HG02885 (cell line): Measurements from ENCODE around the gene XRN2.

ENCODE experiments used
- ATAC-seq: cut with Tn5 transposase; IDR thresholded peaks from one replicate; pipeline ENCODE4 v1.9.1; 2021; ENCODE audit warnings: mild to moderate bottlenecking; ENCODE audit not compliant: unreplicated experiment, poor library complexity

The XRN2 gene

DNA sequence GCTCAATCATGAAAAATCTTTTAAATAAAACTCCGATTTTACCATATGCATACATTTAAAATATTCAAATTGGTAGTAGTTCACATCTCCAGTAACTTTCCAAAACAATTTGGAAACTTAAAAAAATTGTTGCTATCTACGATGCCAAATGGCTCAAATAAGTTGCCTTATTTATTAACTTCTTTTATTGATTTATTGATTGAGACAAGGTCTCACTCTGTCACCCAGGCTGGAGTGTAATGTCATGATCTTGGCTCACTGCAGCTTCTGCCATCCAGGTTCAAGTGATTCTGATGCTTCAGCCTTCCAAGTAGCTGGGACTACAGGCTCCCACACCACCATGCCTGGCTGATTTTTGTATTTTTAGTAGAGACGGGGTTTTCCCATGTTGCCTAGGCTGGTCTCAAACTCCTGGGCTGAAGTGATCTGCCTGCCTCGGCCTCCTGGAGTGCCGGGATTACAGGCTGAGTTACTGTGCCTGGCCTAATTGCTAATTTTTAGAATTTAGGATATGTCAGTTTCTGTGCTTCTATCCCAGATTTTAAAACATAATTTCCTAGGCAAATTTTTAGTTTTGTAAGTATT lies 81.3 kb downstream of the XRN2 start:
- no peak for ATAC-seq

DNA sequence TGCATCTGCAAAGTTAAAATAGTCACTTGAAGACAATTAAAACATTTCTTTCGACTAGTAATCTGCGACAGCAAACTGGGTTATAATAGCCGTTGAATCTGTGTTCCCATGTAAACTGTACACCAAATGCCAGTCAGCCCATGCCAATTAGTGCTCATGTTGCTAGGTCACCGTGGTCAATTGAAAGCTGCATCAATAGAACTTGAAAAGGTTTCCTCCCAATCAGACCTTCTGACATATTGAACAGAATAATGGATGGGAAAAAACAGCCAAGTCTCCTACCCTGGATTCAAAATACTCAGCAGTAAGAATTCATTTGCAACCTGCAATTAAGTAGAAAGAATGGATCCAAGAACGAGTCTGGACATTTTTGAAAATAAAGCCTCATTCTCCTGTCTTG lies 83.0 kb downstream of the XRN2 start:
- no peak for ATAC-seq

DNA sequence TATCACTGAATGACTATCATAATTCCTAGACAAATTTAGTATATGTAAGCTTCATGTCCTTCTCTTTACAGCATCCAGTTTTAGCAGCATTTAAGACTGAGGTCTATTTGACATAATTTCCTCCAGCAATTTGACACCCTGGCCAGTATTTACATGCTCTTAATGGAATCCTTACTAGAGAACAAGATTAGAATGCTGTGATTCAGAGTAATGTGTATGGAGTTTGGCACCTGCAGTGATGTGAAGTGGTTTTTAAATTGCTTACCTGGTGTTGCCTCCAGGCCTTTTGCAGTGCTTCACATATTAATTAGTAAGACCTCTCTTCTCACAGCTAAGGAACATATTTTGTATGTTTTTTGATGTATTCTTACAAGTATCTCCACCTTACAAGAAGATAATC lies 84.4 kb downstream of the XRN2 start:
- no peak for ATAC-seq

DNA sequence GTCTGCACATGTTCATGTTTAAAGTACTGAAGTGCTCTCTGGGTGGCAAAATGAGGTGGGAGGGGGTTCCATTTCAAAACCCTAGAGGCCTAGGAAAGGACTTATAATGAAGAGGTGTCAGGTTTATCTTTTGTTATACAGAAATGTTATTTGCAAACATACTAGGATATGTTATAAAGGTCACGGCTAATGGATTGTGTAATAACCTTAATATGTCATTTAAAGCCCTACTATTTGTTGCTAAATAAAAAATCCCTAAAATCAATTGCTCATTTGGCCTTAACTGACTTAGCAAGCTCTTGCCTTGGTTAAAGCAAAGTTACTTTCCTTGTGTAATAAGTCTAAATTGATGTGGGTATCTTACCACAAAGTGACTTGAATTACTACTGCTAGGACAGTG lies 85.4 kb downstream of the XRN2 start:
- no peak for ATAC-seq

DNA sequence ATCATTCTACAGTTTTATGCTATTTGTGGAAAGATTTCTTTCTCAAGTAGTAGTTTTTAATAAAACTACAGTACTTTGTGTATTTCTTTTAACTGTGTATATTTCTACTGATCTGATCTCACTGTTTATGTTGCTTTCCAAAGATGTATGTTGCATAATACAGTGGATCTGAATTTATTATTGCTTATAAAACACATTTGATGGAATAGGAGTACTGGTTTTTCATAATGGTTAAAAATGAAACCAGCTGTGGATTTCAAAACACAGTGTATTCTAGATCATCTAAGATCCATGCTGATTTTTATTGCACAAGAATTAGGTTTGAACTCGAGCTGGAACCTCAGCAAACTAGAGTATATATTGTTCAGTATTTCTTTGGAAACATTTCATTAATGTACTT lies 86.2 kb downstream of the XRN2 start:
- ATAC-seq, result no peak

DNA sequence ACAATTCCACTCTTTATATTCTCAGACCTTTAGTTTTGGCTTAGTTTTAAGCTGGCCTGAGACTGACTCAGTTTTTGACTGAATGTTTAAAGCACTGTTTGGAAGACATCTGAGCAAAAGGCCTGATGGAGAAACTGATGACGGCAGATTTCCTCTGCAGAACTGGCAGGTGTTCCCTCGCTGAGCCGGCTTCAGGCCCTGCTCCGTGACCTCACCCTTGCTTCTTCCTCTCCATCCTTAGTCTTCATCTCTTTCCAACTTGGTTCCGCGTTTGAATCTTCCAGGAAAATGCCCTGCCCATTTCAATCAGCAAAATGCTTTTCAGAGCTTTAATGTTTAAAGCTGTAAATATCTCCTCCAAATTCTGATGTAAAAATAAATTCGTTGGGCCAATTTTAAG lies 87.6 kb downstream of the XRN2 start:
- no peak for ATAC-seq

DNA sequence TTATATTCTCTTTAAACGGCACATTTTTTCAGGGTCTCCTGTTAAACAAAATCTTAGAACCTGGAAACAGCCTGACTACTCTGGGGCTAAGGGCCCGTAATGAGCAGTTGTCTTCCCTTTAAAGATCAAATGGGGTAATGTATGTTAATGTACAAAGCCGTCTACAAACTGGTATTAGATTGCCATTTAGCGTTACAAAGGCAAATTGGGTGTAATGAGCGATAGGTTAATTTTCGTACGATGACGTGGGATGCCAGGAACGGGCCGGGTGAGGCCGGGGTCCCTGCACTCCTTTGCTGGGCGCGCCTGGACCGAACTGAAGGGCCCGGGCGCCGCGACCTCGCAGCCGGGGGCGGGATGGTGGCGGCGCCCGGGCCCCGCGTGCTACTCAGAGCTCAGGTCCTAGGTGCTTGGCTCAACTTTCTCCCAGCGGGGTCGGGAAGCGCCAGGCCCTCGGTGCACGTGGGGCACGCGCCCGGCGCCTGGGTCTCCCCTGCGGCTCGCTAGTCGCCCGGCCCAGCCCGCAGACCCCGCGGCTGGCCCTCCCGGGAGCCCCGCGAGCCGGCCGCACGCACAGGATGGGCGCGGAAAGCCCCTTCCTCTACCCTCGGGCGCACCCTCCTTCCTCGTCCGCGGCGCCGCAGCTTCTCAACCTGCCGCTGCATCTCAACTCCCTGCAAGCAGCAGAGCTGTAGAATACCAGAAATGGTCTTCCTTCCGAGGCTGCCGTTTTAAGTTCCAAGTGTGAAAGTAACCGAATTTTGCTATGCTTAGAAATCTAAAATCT lies 88.2 kb downstream of the XRN2 start:
- no peak for ATAC-seq

DNA sequence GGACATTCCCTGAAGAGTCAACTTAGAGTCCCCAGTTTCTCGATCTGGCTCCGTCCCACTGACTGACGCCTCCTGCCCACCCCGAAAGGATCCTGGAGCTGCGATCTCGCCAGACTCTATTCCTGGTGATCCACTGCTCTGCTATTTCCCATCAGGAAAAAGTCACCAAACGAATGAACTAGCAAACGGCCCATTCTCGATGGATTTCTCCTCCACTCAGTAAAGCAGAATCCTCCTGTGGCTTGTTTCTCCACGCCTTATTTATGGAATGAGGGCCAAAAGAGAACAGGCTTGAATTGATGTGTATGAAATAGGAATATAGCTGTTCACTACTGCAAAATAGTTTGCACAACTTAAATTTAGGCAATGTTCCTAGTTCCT lies 88.8 kb downstream of the XRN2 start:
- no peak for ATAC-seq

DNA sequence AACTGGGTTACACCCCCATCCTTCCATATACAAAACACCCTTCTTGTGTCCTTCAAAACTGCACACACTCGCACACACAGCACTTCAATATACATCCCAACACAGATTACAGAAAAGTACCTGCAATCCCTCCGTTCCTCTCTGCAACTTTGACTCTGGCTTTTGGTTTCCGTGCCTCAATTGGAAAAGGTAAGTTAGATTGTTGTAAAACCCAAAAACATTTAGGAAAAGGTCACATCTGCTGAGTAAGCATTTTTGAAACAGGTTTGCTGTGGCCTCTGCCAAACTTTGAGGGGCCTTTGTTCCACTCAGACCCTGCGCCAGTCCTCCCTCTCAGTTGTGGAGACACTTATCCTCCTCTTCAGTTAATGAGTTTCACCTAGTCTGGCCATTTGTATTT lies 90.0 kb downstream of the XRN2 start:
- no peak for ATAC-seq

DNA sequence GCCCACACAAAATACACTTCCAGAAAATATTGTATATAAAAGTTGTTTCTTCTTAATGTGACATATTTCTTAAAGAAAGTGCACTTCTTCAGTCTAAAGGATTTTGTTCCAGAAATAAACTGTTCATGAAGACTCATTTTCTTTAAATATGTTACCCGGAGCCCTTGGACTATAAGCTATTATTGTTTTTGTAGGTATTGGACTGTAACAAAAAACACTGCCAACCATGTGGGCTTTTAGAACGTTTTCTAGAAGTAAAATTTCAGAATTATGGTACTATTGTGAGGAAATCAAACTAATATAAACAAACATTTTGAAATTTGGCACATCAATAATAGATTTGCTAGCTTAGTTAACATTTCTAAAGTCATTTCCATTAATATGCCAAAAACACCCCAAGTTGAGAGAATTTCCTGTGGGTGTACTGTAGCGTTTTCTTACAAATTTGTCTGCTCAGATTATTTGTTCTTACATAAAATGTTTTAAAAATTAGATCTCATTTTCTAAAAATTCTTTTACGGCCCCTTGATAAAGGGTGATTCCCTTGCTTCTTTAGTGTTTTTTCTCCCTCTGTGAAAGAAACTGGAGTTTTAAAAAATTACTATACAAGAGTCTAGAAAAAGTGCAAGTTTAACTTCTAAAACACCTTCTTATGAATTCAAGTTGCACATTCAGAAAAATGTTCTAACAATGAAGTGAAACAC lies 90.8 kb downstream of the XRN2 start:
- ATAC-seq, result no peak

DNA sequence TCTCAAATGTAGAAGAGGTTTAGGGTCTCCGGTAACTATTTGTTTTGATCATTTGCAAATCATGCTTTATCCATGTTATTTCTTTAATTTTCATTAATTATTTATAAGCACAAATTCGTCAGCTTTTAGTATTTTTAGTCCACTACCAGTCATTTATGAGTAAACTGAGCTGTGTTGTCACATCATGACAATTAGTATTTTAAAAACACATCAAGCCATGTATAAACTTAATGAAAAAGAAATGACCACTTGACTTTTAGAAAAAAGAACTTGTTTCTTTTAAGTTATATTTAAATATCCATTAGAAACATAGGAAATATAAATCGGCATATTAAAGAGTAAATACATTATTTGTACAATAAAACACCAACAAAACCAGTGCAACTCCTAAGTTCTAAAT lies 91.4 kb downstream of the XRN2 start:
- no peak for ATAC-seq

DNA sequence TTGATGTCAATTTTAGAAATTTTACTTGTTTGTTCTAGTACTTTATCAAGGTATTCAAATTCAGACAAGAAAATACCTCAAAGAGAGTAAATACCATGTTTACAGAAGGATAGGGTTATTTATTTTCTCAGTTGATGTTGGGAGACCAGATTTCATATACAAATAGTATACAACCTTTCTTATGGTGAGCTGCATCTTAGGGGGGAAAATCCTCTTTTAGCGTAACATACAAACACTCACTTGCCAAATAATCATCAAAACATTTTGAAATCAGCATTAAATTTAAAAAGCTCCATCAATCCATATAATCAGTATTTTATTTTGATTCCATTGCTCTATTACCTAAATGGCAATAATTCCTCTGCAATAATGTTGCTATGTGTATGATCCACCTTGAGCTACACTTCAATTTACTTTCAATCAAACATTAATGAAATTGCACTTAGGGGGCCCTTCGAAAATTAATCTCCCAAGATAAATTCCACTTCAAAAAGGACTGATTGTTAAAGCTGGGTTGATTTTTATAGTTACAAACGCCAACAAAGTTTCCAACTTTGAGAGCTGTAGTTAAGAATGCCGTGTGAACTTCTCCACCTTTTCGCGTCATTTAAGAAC lies 92.0 kb downstream of the XRN2 start:
- no peak for ATAC-seq

DNA sequence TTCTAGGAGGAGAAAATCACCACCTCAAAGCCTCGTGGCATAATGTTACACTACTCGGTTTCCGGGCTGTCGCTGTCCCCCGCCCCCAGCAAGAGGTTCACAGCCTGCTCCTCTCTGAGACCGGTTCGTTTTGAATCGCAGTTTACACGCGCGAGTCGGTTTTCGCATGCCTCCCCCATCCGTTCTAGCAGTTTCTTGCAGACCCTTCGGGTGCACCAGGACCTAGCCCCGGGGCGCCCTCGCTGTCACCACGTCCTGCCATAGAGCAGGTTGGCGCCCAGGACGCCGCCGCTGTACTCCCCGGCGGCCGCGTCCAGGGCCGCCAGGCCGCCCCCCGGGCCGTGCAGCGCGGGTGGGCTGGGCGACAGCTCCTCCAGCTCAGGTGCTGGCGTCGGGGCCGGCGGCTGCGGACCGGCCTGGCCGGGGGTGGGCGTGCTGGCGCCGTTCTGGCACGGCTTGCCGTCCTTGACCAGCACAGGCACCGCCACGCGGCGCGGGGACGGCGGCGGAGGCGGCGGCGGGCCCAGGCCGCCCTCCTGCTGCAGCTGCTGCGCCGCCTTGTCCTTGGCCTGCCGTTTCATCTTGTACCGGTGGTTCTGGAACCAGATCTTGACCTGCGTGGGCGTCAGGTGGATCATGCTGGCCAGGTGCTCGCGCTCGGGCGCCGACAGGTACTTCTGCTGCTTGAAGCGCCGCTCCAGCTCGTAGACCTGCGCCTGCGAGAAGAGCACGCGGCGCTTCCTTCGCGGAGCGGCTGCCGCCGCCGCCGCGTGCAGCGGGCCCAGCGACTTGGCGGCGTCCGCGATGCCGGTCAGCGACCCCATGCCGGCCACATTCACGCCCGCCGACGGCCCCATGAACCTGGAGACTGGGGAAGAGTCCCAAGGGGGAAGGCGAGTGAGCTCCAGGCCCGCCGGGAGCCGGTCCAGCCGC lies 92.8 kb downstream of the XRN2 start:
- ATAC-seq, result peak; percentile 24

DNA sequence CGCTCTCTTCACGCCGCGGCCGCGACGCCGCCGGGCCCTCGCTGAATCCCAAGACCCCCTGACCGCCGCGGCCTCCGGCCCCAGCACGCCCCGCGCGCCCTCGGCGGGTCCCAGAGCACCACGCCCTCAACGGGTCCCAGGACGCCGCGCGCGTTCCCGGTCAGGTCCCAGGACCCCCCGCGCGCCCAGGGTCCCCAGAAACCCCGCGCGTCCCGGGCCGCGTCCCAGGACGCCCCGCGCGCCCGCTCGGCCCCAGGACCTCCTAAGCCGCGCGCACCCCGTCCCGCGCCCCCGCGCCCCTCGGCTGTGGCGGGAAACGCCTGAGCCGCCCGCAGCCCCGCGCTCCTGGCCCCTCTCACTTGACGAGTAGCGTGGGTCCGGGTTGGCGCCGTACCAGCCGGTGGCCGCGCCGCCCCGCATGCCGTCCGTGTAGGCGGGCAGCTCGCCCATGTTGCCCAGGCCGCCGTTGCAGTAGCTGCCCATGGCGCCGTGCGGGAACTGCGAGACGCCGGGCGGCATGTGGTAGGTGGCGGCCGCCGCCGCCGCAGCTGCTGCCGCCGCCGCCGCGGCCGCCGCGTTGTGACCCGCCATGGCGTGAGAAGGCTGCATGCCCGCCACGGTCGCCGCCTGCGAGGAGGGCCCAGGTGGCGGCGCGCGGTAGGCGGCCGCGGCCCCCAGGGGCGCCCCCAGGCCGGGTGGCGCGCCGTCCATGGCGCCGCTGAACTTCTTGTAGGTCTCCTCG lies 93.6 kb downstream of the XRN2 start:
- peak; percentile 43 for ATAC-seq

DNA sequence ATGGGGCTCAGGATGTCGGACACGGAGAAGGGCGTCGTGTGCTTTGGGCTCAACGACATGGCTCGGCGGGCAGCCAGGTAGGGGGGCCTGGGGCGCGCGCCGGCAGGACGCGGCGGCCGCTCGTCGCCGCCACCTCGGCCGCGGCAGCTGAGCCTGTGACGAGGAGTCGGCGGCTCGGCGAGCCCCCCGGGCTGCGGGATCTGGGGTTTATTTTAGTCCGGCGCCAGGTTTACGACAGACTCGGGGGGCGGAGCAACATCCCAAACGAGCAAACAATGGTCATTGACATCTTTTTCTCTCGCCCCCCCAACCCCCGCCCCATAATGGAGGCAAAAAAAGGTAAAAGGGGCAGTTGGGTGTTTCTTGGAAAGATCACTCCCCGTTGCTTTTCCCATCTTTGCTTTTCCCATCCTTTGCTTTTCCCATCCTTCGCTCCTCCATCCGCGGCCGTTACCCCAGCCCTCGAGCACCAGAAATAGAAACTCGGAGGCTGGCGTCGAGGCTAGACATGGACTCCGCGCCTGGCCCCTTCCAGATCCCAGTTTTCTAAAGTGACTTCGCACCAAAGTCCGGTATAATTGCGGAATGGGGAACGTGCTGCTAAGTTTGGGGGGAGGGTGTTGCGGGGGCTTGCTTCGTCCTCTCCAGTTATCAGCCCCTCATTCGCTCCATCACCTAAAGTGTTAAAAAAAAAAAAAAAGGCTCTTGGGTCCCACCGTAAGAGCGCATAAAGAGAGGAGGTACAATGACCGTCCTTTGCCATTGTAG lies 94.4 kb downstream of the XRN2 start, which contains the start of gene NKX2-4:
TSS of gene NKX2-4 (minus strand) at position 186 of the 768 bp plus-strand sequence. CDS start at position 59, 127 bp downstream.
- peak; percentile 13 for ATAC-seq

DNA sequence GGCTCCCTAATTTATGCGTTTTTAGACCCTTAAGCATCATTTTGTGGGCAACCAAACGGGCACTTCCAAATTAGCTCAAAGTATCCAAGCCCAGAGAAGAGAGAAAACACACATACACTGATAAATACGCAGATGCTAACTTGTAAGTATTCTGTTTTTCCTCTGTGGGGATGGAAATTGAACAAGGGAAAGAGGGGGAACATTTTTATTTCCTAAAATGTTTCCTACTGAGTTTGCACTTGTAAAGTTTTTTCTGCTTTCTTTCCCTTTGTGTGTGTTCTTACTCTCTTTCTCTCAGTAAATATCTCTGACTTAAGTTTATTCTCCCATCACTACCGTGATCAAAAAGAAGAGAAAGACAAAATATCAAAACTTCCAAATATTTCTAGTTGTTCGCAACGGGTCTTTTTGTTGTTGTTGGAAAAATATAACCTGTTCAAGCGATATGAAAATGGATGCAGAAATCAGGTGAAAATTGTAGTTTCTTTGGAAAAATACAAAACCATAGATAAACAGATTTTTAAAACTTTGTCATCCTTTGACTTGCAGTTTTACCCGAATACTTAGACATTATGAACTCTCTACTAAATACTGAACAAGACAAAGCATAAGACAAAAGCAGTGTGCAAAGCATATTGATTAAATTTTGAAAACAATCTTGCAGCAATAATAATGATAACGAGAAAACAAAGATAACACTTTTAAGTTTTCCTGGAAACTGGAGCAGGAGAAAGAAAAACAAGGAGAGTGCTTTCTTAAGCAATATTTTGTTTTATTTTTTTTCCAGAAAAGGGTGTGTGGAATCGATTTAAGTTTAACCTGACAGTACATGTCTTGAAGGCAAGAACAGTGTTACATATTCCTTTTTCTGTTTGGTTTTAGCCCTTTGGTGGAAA lies 95.2 kb downstream of the XRN2 start:
- ATAC-seq, result no peak

DNA sequence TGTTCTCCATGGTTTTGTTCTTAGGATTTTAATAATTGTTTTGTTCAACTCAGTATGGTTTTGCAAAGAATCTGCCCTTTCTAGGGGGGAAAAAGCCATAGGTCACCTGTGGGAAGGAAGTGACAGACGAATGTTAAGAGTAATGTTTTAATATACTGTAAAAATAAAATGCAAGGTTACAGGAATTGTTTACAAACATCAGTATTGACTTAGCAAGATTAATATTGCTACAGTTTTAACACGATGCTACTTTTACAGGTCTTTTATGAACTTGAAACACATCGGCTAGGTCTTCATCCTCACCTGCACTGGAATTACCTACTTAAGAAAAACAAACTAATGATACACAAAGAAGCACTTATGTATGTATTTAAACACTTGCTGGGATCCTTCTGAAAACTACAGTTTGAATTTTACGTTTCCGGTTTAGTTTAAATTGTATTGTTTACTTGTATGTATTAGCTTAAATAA lies 95.9 kb downstream of the XRN2 start:
- no peak for ATAC-seq

DNA sequence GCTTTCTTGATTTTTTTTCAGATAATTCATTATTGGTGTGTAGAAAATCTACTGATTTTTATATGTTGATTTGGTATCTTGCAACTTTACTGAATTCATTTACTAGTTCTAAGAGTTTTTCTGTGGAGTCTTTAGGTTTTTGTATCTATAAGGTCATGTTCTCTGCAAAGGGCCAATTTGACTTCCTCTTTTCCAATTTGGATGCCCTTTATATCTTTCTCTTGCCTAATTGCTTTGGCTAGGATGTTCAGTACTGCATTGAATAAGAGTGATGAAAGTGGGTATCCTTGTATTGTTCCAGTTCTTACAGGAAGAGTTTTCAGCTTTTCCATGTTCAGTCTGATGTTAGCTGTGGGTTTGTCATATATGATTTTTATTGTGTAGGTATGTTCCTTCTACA lies 108.6 kb downstream of the XRN2 start:
- ATAC-seq, result no peak
